ENCODE data around the gene RFNG. TPM values are rescaled to one million over a fixed set of nuclear protein-coding genes. Genes with fewer than 3 reads are reported as not detected.
A peak's percentile ranks its signal among the peaks of the same experiment; 100 is the strongest.

Gene RFNG
- total RNA-seq, 1 donor from 2014 or later, result 13.6 TPM

- Histone ChIP-seq H3K9me3 (ENCODE audit: low read depth) (no peaks in the 10 kb centered on the region), H3K79me2 (ENCODE audit: low read depth) (peaks cover 14% of the 10 kb centered on the region), H3K4me1 (peaks cover 7% of the 10 kb centered on the region), H3K4me2 (peak overlapping the region; percentile 100), H3K27me3 (no peaks in the 10 kb centered on the region), H2AFZ (replicated peaks) (no peak overlapping the region), H3K27ac (no peak overlapping the region), H3F3A (ENCODE audit: low read depth) (peaks cover 3% of the 10 kb centered on the region), H4K20me1 (ENCODE audit: low read depth) (peaks cover 18% of the 10 kb centered on the region), H3K9ac (no peak overlapping the region), H3K4me3 (peak overlapping the region; percentile 98), H3K36me3 (no peaks in the 10 kb centered on the region)
- Mint-ChIP-seq H3K9me3 (no peaks in the 10 kb centered on the region), H3K27ac (no peak overlapping the region), H3K4me3 (peak overlapping the region; percentile 85), H3K4me1 (peaks cover 4% of the 10 kb centered on the region), H3K27me3 (ENCODE audit: insufficient read depth, low read depth) (peaks cover 4% of the 10 kb centered on the region), H3K36me3 (no peaks in the 10 kb centered on the region)
- TF ChIP-seq EZH2 (IDR thresholded peaks at IDR 0.05) (no peak), EZH2phosphoT487 (IDR thresholded peaks at IDR 0.05) (no peak), CTCF (IDR thresholded peaks at IDR 0.05) (no peak)
- no peak for DNase-seq (ENCODE audit: low spot score)
Measured at GRCh38 chr17:82053130-82053529, 1.5 kb upstream of the RFNG start.

GRCh38 chr17:82052638-82053059 lies 1.0 kb upstream of the RFNG start:
- Mint-ChIP-seq H3K27me3 (ENCODE audit: insufficient read depth, low read depth) (peaks cover 4% of the 10 kb centered on the region), H3K4me1 (peaks cover 6% of the 10 kb centered on the region), H3K9me3 (no peaks in the 10 kb centered on the region), H3K4me3 (peak overlapping the region; percentile 85), H3K36me3 (peaks cover 1% of the 10 kb centered on the region), H3K27ac (no peak overlapping the region)
- no peaks in the 10 kb centered on the region for H3K27me3 ChIP-seq
- H2AFZ ChIP-seq (replicated peaks), result no peak overlapping the region
- no peak for TF ChIP-seq CTCF (IDR thresholded peaks at IDR 0.05)
- no peak for TF ChIP-seq EZH2 (IDR thresholded peaks at IDR 0.05)
- no peak for TF ChIP-seq EZH2phosphoT487 (IDR thresholded peaks at IDR 0.05)
- H4K20me1 ChIP-seq (ENCODE audit: low read depth), result peaks cover 18% of the 10 kb centered on the region
- peak overlapping the region; percentile 100 for H3K4me2 ChIP-seq
- no peaks in the 10 kb centered on the region for H3K9me3 ChIP-seq (ENCODE audit: low read depth)
- H3F3A ChIP-seq (ENCODE audit: low read depth), result peaks cover 3% of the 10 kb centered on the region
- H3K9ac ChIP-seq, result peak overlapping the region; percentile 82
- no peak overlapping the region for H3K27ac ChIP-seq
- no peaks in the 10 kb centered on the region for H3K36me3 ChIP-seq
- H3K4me1 ChIP-seq, result peaks cover 7% of the 10 kb centered on the region
- no peak for DNase-seq (ENCODE audit: low spot score)
- peak overlapping the region; percentile 98 for H3K4me3 ChIP-seq
- H3K79me2 ChIP-seq (ENCODE audit: low read depth), result peaks cover 14% of the 10 kb centered on the region

GRCh38 chr17:82050761-82051641 lies 610 bp downstream of the RFNG start:
- Mint-ChIP-seq H3K36me3 (peaks cover 6% of the 10 kb centered on the region), H3K4me3 (peak overlapping the region; percentile 90), H3K4me1 (peaks cover 6% of the 10 kb centered on the region), H3K27me3 (ENCODE audit: insufficient read depth, low read depth) (peaks cover 4% of the 10 kb centered on the region), H3K9me3 (no peaks in the 10 kb centered on the region), H3K27ac (peak overlapping the region; percentile 81)
- no peak overlapping the region for H2AFZ ChIP-seq (replicated peaks)
- H3K9ac ChIP-seq, result peak overlapping the region; percentile 52
- H3K36me3 ChIP-seq, result no peaks in the 10 kb centered on the region
- no peak for DNase-seq (ENCODE audit: low spot score)
- H3K4me3 ChIP-seq, result peak overlapping the region; percentile 98
- H3K27me3 ChIP-seq, result no peaks in the 10 kb centered on the region
- no peak overlapping the region for H3K27ac ChIP-seq
- H3K4me1 ChIP-seq, result peaks cover 7% of the 10 kb centered on the region
- no peaks in the 10 kb centered on the region for H3K9me3 ChIP-seq (ENCODE audit: low read depth)
- H3K79me2 ChIP-seq (ENCODE audit: low read depth), result peaks cover 14% of the 10 kb centered on the region
- no peak for TF ChIP-seq EZH2 (IDR thresholded peaks at IDR 0.05)
- no peak for TF ChIP-seq EZH2phosphoT487 (IDR thresholded peaks at IDR 0.05)
- no peak for TF ChIP-seq CTCF (IDR thresholded peaks at IDR 0.05)
- peaks cover 16% of the 10 kb centered on the region for H4K20me1 ChIP-seq (ENCODE audit: low read depth)
- peaks cover 3% of the 10 kb centered on the region for H3F3A ChIP-seq (ENCODE audit: low read depth)
- peak overlapping the region; percentile 97 for H3K4me2 ChIP-seq

Data from neural progenitor cell (in vitro differentiated cells).